Measurements from ENCODE around the gene PLD4. TPM values are rescaled to one million over a fixed set of nuclear protein-coding genes. Genes with fewer than 3 reads are reported as not detected.
"Not testable (repeated sequence)": the region's sequence is repeated elsewhere in the genome, so short reads cannot be mapped to it uniquely, and the experiment has no call there.

PLD4 gene
- total RNA-seq, 1 donor from 2014 or later: 7.8 TPM

GRCh38 chr14:104941508-104942365, 17.1 kb downstream of the PLD4 start:
- Histone ChIP-seq H3K4me3 (ENCODE audit: low read length in 3 of 3) (no peak overlapping the region), H3K9me3 (ENCODE audit: control insufficient read depth in 3 of 3, low read length in 3 of 3) (no peaks in the 10 kb centered on the region), H3K27me3 (ENCODE audit: control insufficient read depth in 3 of 3, insufficient read depth in 3 of 3, low read length in 3 of 3) (peaks cover 9 to 23% (median 21%) of the 10 kb centered on the region in 3 donors), H3K27ac (ENCODE audit: low read depth, low read length) (no peak overlapping the region), H3K4me1 (ENCODE audit: control insufficient read depth in 3 of 3, insufficient read depth in 3 of 3, low read length in 3 of 3) (no peaks in the 10 kb centered on the region), H3K36me3 (ENCODE audit: control insufficient read depth in 3 of 3, insufficient read depth in 3 of 3, low read length in 3 of 3) (peaks cover 0 to 4% (median 0%) of the 10 kb centered on the region in 3 donors), H3K9ac (ENCODE audit: low read depth in 1 of 3, low read length in 3 of 3) (no peak overlapping the region)

GRCh38 chr14:104942586-104942985, 17.9 kb downstream of the PLD4 start:
- Histone ChIP-seq H3K4me1 (ENCODE audit: control insufficient read depth in 3 of 3, insufficient read depth in 3 of 3, low read length in 3 of 3) (no peaks in the 10 kb centered on the region), H3K9ac (ENCODE audit: low read depth in 1 of 3, low read length in 3 of 3) (no peak overlapping the region), H3K27ac (ENCODE audit: low read depth, low read length) (no peak overlapping the region), H3K36me3 (ENCODE audit: control insufficient read depth in 3 of 3, insufficient read depth in 3 of 3, low read length in 3 of 3) (peaks cover 0 to 4% (median 0%) of the 10 kb centered on the region in 3 donors), H3K27me3 (ENCODE audit: control insufficient read depth in 3 of 3, insufficient read depth in 3 of 3, low read length in 3 of 3) (peaks cover 9 to 21% (median 16%) of the 10 kb centered on the region in 3 donors), H3K9me3 (ENCODE audit: control insufficient read depth in 3 of 3, low read length in 3 of 3) (no peaks in the 10 kb centered on the region), H3K4me3 (ENCODE audit: low read length in 3 of 3) (no peak overlapping the region)

- H3K27me3 ChIP-seq (ENCODE audit: control insufficient read depth in 3 of 3, insufficient read depth in 3 of 3, low read length in 3 of 3): peaks cover 9 to 19% (median 13%) of the 10 kb centered on the region in 3 donors
- H3K27ac ChIP-seq (ENCODE audit: low read depth, low read length); H3K9me3 ChIP-seq (ENCODE audit: control insufficient read depth in 3 of 3, low read length in 3 of 3); H3K9ac ChIP-seq (ENCODE audit: low read depth in 1 of 3, low read length in 3 of 3); H3K36me3 ChIP-seq (ENCODE audit: control insufficient read depth in 3 of 3, insufficient read depth in 3 of 3, low read length in 3 of 3); H3K4me1 ChIP-seq (ENCODE audit: control insufficient read depth in 3 of 3, insufficient read depth in 3 of 3, low read length in 3 of 3); H3K4me3 ChIP-seq (ENCODE audit: low read length in 3 of 3): not testable (repeated sequence)
These were observed 18.7 kb downstream of the PLD4 start for GRCh38 chr14:104943216-104944015.

- not testable (repeated sequence) for H3K27ac ChIP-seq (ENCODE audit: low read depth, low read length); H3K4me1 ChIP-seq (ENCODE audit: control insufficient read depth in 3 of 3, insufficient read depth in 3 of 3, low read length in 3 of 3); H3K4me3 ChIP-seq (ENCODE audit: low read length in 3 of 3); H3K36me3 ChIP-seq (ENCODE audit: control insufficient read depth in 3 of 3, insufficient read depth in 3 of 3, low read length in 3 of 3); H3K9ac ChIP-seq (ENCODE audit: low read depth in 1 of 3, low read length in 3 of 3); H3K9me3 ChIP-seq (ENCODE audit: control insufficient read depth in 3 of 3, low read length in 3 of 3)
- H3K27me3 ChIP-seq (ENCODE audit: control insufficient read depth in 3 of 3, insufficient read depth in 3 of 3, low read length in 3 of 3): peaks cover 9 to 15% (median 13%) of the 10 kb centered on the region in 3 donors
These were observed 19.3 kb downstream of the PLD4 start for GRCh38 chr14:104944016-104944308.

GRCh38 chr14:104944436-104945205, 19.9 kb downstream of the PLD4 start:
- not testable (repeated sequence) for H3K36me3 ChIP-seq (ENCODE audit: control insufficient read depth in 3 of 3, insufficient read depth in 3 of 3, low read length in 3 of 3); H3K27ac ChIP-seq (ENCODE audit: low read depth, low read length); H3K4me3 ChIP-seq (ENCODE audit: low read length in 3 of 3); H3K27me3 ChIP-seq (ENCODE audit: control insufficient read depth in 3 of 3, insufficient read depth in 3 of 3, low read length in 3 of 3); H3K9me3 ChIP-seq (ENCODE audit: control insufficient read depth in 3 of 3, low read length in 3 of 3); H3K9ac ChIP-seq (ENCODE audit: low read depth in 1 of 3, low read length in 3 of 3); H3K4me1 ChIP-seq (ENCODE audit: control insufficient read depth in 3 of 3, insufficient read depth in 3 of 3, low read length in 3 of 3)

GRCh38 chr14:104945266-104945665, 20.6 kb downstream of the PLD4 start:
- not testable (repeated sequence) for H3K4me1 ChIP-seq (ENCODE audit: control insufficient read depth in 3 of 3, insufficient read depth in 3 of 3, low read length in 3 of 3); H3K27ac ChIP-seq (ENCODE audit: low read depth, low read length); H3K36me3 ChIP-seq (ENCODE audit: control insufficient read depth in 3 of 3, insufficient read depth in 3 of 3, low read length in 3 of 3); H3K9me3 ChIP-seq (ENCODE audit: control insufficient read depth in 3 of 3, low read length in 3 of 3); H3K27me3 ChIP-seq (ENCODE audit: control insufficient read depth in 3 of 3, insufficient read depth in 3 of 3, low read length in 3 of 3); H3K4me3 ChIP-seq (ENCODE audit: low read length in 3 of 3); H3K9ac ChIP-seq (ENCODE audit: low read depth in 1 of 3, low read length in 3 of 3)

- H3K9ac ChIP-seq (ENCODE audit: low read depth in 1 of 3, low read length in 3 of 3); H3K9me3 ChIP-seq (ENCODE audit: control insufficient read depth in 3 of 3, low read length in 3 of 3); H3K4me1 ChIP-seq (ENCODE audit: control insufficient read depth in 3 of 3, insufficient read depth in 3 of 3, low read length in 3 of 3); H3K27ac ChIP-seq (ENCODE audit: low read depth, low read length); H3K4me3 ChIP-seq (ENCODE audit: low read length in 3 of 3); H3K27me3 ChIP-seq (ENCODE audit: control insufficient read depth in 3 of 3, insufficient read depth in 3 of 3, low read length in 3 of 3); H3K36me3 ChIP-seq (ENCODE audit: control insufficient read depth in 3 of 3, insufficient read depth in 3 of 3, low read length in 3 of 3): not testable (repeated sequence)
These were observed 21.6 kb downstream of the PLD4 start for GRCh38 chr14:104945986-104946965.

- H3K4me3 ChIP-seq (ENCODE audit: low read length in 3 of 3); H3K27ac ChIP-seq (ENCODE audit: low read depth, low read length); H3K4me1 ChIP-seq (ENCODE audit: control insufficient read depth in 3 of 3, insufficient read depth in 3 of 3, low read length in 3 of 3); H3K9me3 ChIP-seq (ENCODE audit: control insufficient read depth in 3 of 3, low read length in 3 of 3); H3K27me3 ChIP-seq (ENCODE audit: control insufficient read depth in 3 of 3, insufficient read depth in 3 of 3, low read length in 3 of 3); H3K9ac ChIP-seq (ENCODE audit: low read depth in 1 of 3, low read length in 3 of 3); H3K36me3 ChIP-seq (ENCODE audit: control insufficient read depth in 3 of 3, insufficient read depth in 3 of 3, low read length in 3 of 3): not testable (repeated sequence)
These were observed 22.5 kb downstream of the PLD4 start for GRCh38 chr14:104947201-104947600.

All from skeletal muscle tissue (tissue), 4 donors.